ENCODE results near the gene GRM8.

GRCh38 chr7:126803990-126804389, 448.8 kb downstream of the GRM8 start:
- TF ChIP-seq CTCF (IDR thresholded peaks at IDR 0.05; ENCODE audit: poor library complexity, severe bottlenecking) = no peak
- no peak for TF ChIP-seq POLR2AphosphoS5 (IDR thresholded peaks at IDR 0.05)
- no peak for TF ChIP-seq TAF1 (IDR thresholded peaks at IDR 0.05; ENCODE audit: low read depth)
- no peak for TF ChIP-seq EP300 (conservative IDR thresholded peaks at IDR 0.05; ENCODE audit: poor library complexity, severe bottlenecking)
- no peak for TF ChIP-seq SMC3 (conservative IDR thresholded peaks at IDR 0.05; ENCODE audit: poor library complexity)
- TF ChIP-seq EZH2 (IDR thresholded peaks at IDR 0.05; ENCODE audit: borderline replicate concordance, insufficient read depth, low read length, poor library complexity, severe bottlenecking) = no peak

All from neural cell (in vitro differentiated cells).